Measurements from ENCODE around the gene CLCN6. TPM values are rescaled to one million over a fixed set of nuclear protein-coding genes. Genes with fewer than 3 reads are reported as not detected.

Gene CLCN6
- total RNA-seq, 1 donor from 2014 or later: 16.1 TPM

- no peak for DNase-seq
- TF ChIP-seq, protein P1, sequence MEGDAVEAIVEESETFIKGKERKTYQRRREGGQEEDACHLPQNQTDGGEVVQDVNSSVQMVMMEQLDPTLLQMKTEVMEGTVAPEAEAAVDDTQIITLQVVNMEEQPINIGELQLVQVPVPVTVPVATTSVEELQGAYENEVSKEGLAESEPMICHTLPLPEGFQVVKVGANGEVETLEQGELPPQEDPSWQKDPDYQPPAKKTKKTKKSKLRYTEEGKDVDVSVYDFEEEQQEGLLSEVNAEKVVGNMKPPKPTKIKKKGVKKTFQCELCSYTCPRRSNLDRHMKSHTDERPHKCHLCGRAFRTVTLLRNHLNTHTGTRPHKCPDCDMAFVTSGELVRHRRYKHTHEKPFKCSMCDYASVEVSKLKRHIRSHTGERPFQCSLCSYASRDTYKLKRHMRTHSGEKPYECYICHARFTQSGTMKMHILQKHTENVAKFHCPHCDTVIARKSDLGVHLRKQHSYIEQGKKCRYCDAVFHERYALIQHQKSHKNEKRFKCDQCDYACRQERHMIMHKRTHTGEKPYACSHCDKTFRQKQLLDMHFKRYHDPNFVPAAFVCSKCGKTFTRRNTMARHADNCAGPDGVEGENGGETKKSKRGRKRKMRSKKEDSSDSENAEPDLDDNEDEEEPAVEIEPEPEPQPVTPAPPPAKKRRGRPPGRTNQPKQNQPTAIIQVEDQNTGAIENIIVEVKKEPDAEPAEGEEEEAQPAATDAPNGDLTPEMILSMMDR (IDR thresholded peaks at IDR 0.05; ENCODE audit: borderline replicate concordance): no peak
- Histone ChIP-seq H3K36me3 (peaks cover 98% of the 10 kb centered on the region), H3K9me3 (replicated peaks) (no peaks in the 10 kb centered on the region), H3K4me1 (no peaks in the 10 kb centered on the region), H3K27ac (replicated peaks) (no peak overlapping the region), H3K27me3 (ENCODE audit: low read depth) (no peaks in the 10 kb centered on the region), H3K4me3 (no peak overlapping the region)
- intact Hi-C loops (cut with micrococcal nuclease): loop anchor here (5.0 kb wide), 1 partner anchor 57 kb away; no protein-coding TSS in a partner anchor
Observed at GRCh38 chr1:11835441-11836225, 29.6 kb downstream of the CLCN6 start.

GRCh38 chr1:11836955-11837766 lies 31.2 kb downstream of the CLCN6 start:
- Histone ChIP-seq H3K4me1 (peaks cover 14% of the 10 kb centered on the region), H3K27ac (replicated peaks) (no peak overlapping the region), H3K27me3 (ENCODE audit: low read depth) (no peaks in the 10 kb centered on the region), H3K36me3 (peaks cover 97% of the 10 kb centered on the region), H3K9me3 (replicated peaks) (no peaks in the 10 kb centered on the region), H3K4me3 (no peak overlapping the region)
- TF ChIP-seq, protein P1 (IDR thresholded peaks at IDR 0.05; ENCODE audit: borderline replicate concordance): no peak
- intact Hi-C loops (cut with micrococcal nuclease): loop anchor here (5.0 kb wide), 1 partner anchor 55 kb away; no protein-coding TSS in a partner anchor
- DNase-seq: no peak

DNA sequence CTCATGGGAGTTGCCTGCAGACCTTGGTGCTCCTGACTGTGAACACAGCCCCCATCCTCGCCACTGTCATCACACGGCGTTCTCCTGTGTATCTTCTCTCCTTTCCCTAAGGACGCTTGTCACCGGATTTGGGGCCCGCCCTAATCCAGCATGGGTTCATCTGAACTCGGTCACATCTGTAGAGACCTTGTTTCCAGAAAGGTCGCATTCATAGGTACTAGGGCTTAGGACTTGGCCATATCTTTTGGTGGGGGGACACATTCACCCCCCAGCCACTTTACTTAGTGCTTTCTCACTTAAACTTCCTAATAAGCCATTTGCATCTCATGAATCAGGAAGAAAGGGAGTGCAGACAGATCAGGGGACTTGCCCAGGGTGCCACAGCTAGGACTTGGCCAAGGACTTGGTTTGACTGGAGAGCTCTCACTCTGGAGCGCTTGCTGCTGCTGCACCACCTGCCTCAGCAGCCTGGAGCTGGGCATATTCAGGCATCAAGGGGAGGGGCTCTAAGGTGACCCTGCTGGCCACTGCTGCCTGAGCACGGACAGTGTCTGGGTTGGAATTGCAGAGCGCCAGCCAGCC lies 31.9 kb downstream of the CLCN6 start:
- TF ChIP-seq, protein P1 (IDR thresholded peaks at IDR 0.05; ENCODE audit: borderline replicate concordance): no peak
- Histone ChIP-seq H3K4me1 (peaks cover 21% of the 10 kb centered on the region), H3K27me3 (ENCODE audit: low read depth) (no peaks in the 10 kb centered on the region), H3K36me3 (peaks cover 90% of the 10 kb centered on the region), H3K9me3 (replicated peaks) (no peaks in the 10 kb centered on the region), H3K27ac (replicated peaks) (no peak overlapping the region), H3K4me3 (no peak overlapping the region)
- intact Hi-C loops (cut with micrococcal nuclease): loop anchor here (5.0 kb wide), 1 partner anchor 54 kb away; no protein-coding TSS in a partner anchor
- DNase-seq: no peak

GRCh38 chr1:11838349-11839272 lies 32.6 kb downstream of the CLCN6 start:
- no peak overlapping the region for H3K27ac ChIP-seq (replicated peaks)

More at GRCh38 chr1:11838349-11839272, 32.6 kb downstream of the CLCN6 start:
- TF ChIP-seq, protein P1 (IDR thresholded peaks at IDR 0.05; ENCODE audit: borderline replicate concordance): peak; percentile 100
- intact Hi-C loops (cut with micrococcal nuclease): loop anchor here (5.0 kb wide), 1 partner anchor 54 kb away; no protein-coding TSS in a partner anchor
- H3K36me3 ChIP-seq: peaks cover 85% of the 10 kb centered on the region
- no peaks in the 10 kb centered on the region for H3K27me3 ChIP-seq (ENCODE audit: low read depth)
- no peak overlapping the region for H3K4me3 ChIP-seq
- peaks cover 22% of the 10 kb centered on the region for H3K4me1 ChIP-seq
- H3K9me3 ChIP-seq (replicated peaks): no peaks in the 10 kb centered on the region
- peak; percentile 69 for DNase-seq

All from left ventricle myocardium inferior (tissue), 1 donor.